GM18502 (cell line): Measurements from ENCODE around the gene FAM81A.
A peak's percentile ranks its signal among the peaks of the same experiment; 100 is the strongest.

ENCODE experiments used
- ATAC-seq: cut with Tn5 transposase; IDR thresholded peaks from one replicate; pipeline ENCODE4 v1.9.1; 2021; ENCODE audit warnings: mild to moderate bottlenecking; ENCODE audit not compliant: unreplicated experiment, poor library complexity

Gene FAM81A

GRCh38 chr15:59536553-59536952 is 98.6 kb downstream of the FAM81A start:
- ATAC-seq = no peak

- ATAC-seq = no peak
These were observed 99.4 kb downstream of the FAM81A start for GRCh38 chr15:59537403-59537802.

GRCh38 chr15:59538494-59538893 is 100.5 kb downstream of the FAM81A start:
- no peak for ATAC-seq

- no peak for ATAC-seq
These were observed 101.8 kb downstream of the FAM81A start for GRCh38 chr15:59539799-59540198.

GRCh38 chr15:59540654-59541053 is 102.7 kb downstream of the FAM81A start:
- no peak for ATAC-seq

GRCh38 chr15:59541750-59542149 is 103.8 kb downstream of the FAM81A start:
- no peak for ATAC-seq

GRCh38 chr15:59543721-59544547 is 105.9 kb downstream of the FAM81A start:
- peak; percentile 88 for ATAC-seq

GRCh38 chr15:59545573-59545972 is 107.6 kb downstream of the FAM81A start:
- no peak for ATAC-seq

GRCh38 chr15:59548501-59549226 is 110.7 kb downstream of the FAM81A start:
- ATAC-seq = no peak

GRCh38 chr15:59549301-59550185 is 111.6 kb downstream of the FAM81A start:
- ATAC-seq = no peak

GRCh38 chr15:59550530-59550929 is 112.5 kb downstream of the FAM81A start:
- no peak for ATAC-seq

GRCh38 chr15:59550956-59551355 is 113.0 kb downstream of the FAM81A start:
- no peak for ATAC-seq

GRCh38 chr15:59553879-59554735 is 116.1 kb downstream of the FAM81A start:
- ATAC-seq = no peak

GRCh38 chr15:59555696-59556095 is 117.7 kb downstream of the FAM81A start:
- ATAC-seq = no peak

- no peak for ATAC-seq
These were observed 118.4 kb downstream of the FAM81A start for GRCh38 chr15:59556380-59556779.

- ATAC-seq = no peak
These were observed 119.6 kb downstream of the FAM81A start for GRCh38 chr15:59557581-59557980.

- ATAC-seq = no peak
These were observed 120.9 kb downstream of the FAM81A start for GRCh38 chr15:59558851-59559250.

- no peak for ATAC-seq
These were observed 123.6 kb downstream of the FAM81A start for GRCh38 chr15:59561547-59561946.

- no peak for ATAC-seq
These were observed 124.6 kb downstream of the FAM81A start for GRCh38 chr15:59562448-59563186.
